H1 (cell line): Measurements from ENCODE around the gene C19orf25.

Source experiments
- CEBPB ChIP-seq: IDR thresholded peaks from 2 replicates; pipeline ENCODE4 v1.6.1; 2012; ENCODE audit warnings: low read depth, low read length
- CTBP2 ChIP-seq: IDR thresholded peaks from 2 replicates; pipeline ENCODE4 v1.7.0; 2011; ENCODE audit warnings: borderline replicate concordance, mild to moderate bottlenecking, moderate library complexity, mixed read lengths, low read length; ENCODE audit not compliant: insufficient read depth, insufficient read length
- POLR2A ChIP-seq, 2 experiments: IDR thresholded peaks; 1 replicate in 1 of 2; 2 replicates in 1 of 2; pipeline ENCODE4 v1.6.1; 2011; ENCODE audit warnings: low read depth in 2 of 2, low read length in 2 of 2, mild to moderate bottlenecking in 2 of 2; ENCODE audit errors: control extremely low read depth in 1 of 2
- POLR2AphosphoS5 ChIP-seq: IDR thresholded peaks from 2 replicates; pipeline ENCODE4 v1.6.1; 2011; ENCODE audit warnings: low read depth, low read length
- RBBP5 ChIP-seq: IDR thresholded peaks from 2 replicates; pipeline ENCODE4 v1.7.1; 2012; ENCODE audit warnings: low read depth, mild to moderate bottlenecking, inconsistent platforms, low read length, moderate library complexity, borderline replicate concordance
- RNF2 ChIP-seq: fragments of 200-900, 300-1000 bp; sonication (generic); IDR thresholded peaks from 2 replicates; pipeline ENCODE4 v1.7.1; 2016; ENCODE audit warnings: borderline replicate concordance, low read depth, mild to moderate bottlenecking, antibody characterized with exemption, low read length; ENCODE audit not compliant: poor library complexity, severe bottlenecking; ENCODE audit errors: missing control alignments
- RXRA ChIP-seq: IDR thresholded peaks from 2 replicates; pipeline ENCODE4 v1.6.1; 2011; ENCODE audit warnings: low read depth, mild to moderate bottlenecking, low read length, moderate library complexity; ENCODE audit not compliant: insufficient read depth
- SAP30 ChIP-seq: fragments of 300-600 bp; sonication (generic); IDR thresholded peaks from 2 replicates; pipeline ENCODE4 v1.7.1; 2012; ENCODE audit warnings: low read length, moderate library complexity, mild to moderate bottlenecking, inconsistent platforms; ENCODE audit not compliant: insufficient read depth, insufficient replicate concordance
- SP4 ChIP-seq: IDR thresholded peaks from 2 replicates; pipeline ENCODE4 v1.6.1; 2012; ENCODE audit warnings: low read length, inconsistent platforms
- TAF1 ChIP-seq: IDR thresholded peaks from 2 replicates; pipeline ENCODE4 v1.6.1; 2011; ENCODE audit warnings: mild to moderate bottlenecking, low read depth, low read length
- YY1 ChIP-seq: IDR thresholded peaks from 2 replicates; pipeline ENCODE4 v1.6.1; 2011; ENCODE audit warnings: low read depth, mild to moderate bottlenecking, low read length
- TF ChIP-seq, protein P1 (sequence below), 3 experiments: IDR thresholded peaks; 1 replicate in 2 of 3; 2 replicates in 1 of 3; pipeline versions ENCODE4 v1.5.1 to v1.6.1; 2011; ENCODE audit warnings: low read length in 3 of 3, mild to moderate bottlenecking in 3 of 3, inconsistent platforms in 2 of 3, low read depth in 1 of 3, moderate library complexity in 1 of 3; ENCODE audit not compliant: insufficient read depth in 1 of 3; ENCODE audit errors: control extremely low read depth in 1 of 3
- TF ChIP-seq, protein P2 (sequence below): IDR thresholded peaks from 2 replicates; pipeline ENCODE4 v1.6.1; 2012; ENCODE audit warnings: inconsistent platforms

DNA sequence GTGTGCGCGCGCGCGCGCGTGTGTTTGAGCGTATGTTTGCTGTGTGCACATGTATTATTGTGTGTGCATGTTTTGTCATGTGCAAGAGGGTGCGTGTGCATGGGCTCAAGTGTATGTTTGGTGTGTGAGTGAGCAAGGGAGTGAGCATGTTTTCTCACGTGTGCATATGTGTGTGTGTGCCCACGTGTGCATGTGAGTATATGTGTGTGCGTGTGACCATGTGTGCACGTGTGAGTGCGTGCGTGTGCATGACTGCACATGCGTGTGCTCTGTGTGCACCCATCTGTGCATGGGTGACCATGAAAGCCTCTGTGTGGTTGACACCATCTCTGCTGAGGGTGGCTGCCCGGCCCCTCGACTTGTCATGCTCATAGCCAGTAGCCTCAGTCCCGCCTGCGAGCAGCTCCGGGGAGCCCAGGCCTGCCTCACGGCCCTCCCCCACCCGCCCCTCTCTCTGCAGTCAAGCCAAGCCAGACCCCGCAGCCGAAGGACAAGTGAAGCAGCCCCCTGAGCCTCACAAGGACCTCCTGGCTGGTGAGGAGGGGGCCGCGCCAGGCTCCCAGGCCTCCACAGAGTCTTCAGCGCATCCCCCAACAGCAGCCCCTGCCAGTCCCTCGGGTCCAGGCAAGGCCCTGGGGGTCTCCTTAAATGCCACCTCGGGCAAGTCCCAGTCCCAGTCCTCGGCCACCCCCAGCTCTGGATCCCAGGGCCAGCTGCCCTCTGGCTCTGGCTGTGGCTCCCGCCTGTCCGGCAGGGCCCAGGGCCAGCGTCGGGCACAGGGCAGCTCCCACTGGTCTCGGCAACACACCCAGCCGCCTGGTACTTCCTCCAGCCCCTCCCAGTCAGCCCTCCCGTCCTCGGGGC lies 17.9 kb upstream of the C19orf25 start:
- TF ChIP-seq, protein P1, sequence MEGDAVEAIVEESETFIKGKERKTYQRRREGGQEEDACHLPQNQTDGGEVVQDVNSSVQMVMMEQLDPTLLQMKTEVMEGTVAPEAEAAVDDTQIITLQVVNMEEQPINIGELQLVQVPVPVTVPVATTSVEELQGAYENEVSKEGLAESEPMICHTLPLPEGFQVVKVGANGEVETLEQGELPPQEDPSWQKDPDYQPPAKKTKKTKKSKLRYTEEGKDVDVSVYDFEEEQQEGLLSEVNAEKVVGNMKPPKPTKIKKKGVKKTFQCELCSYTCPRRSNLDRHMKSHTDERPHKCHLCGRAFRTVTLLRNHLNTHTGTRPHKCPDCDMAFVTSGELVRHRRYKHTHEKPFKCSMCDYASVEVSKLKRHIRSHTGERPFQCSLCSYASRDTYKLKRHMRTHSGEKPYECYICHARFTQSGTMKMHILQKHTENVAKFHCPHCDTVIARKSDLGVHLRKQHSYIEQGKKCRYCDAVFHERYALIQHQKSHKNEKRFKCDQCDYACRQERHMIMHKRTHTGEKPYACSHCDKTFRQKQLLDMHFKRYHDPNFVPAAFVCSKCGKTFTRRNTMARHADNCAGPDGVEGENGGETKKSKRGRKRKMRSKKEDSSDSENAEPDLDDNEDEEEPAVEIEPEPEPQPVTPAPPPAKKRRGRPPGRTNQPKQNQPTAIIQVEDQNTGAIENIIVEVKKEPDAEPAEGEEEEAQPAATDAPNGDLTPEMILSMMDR (IDR thresholded peaks at IDR 0.05; ENCODE audit: control extremely low read depth in 1 of 3, insufficient read depth in 1 of 3, low read depth in 1 of 3, low read length in 3 of 3) = no peak
- TF ChIP-seq SAP30 = no peak
- TF ChIP-seq RBBP5 = no peak
- no peak for TF ChIP-seq POLR2A (IDR thresholded peaks at IDR 0.05; ENCODE audit: control extremely low read depth in 1 of 2, low read depth in 2 of 2, low read length in 2 of 2)
- TF ChIP-seq SP4 = no peak
- TF ChIP-seq CTBP2 = no peak
- TF ChIP-seq TAF1 = no peak
- TF ChIP-seq YY1 = no peak
- TF ChIP-seq RNF2 = no peak
- no peak for TF ChIP-seq RXRA
- TF ChIP-seq, protein P2, sequence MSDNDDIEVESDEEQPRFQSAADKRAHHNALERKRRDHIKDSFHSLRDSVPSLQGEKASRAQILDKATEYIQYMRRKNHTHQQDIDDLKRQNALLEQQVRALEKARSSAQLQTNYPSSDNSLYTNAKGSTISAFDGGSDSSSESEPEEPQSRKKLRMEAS = no peak
- TF ChIP-seq POLR2AphosphoS5 = no peak
- TF ChIP-seq CEBPB = no peak
